Activated T-cell treated with anti-CD3 and anti-CD28 coated beads, Interleukin-2, amount 50 U/mL, for 48 hours (primary cell): ENCODE data around the gene HECTD4.

Experiments used
- DNase-seq, 2 experiments: peaks; one replicate each; pipeline ENCODE4 v3.0.0-alpha.2; 2020

The HECTD4 gene

GRCh38 chr12:112111931-112112330, 270.3 kb downstream of the HECTD4 start:
- peak; percentile 10 to 12 for DNase-seq

GRCh38 chr12:112110787-112111662, 271.2 kb downstream of the HECTD4 start:
- DNase-seq = peak; percentile 14 to 15
